Measurements from ENCODE around the gene MARCHF3. TPM values are rescaled to one million over a fixed set of nuclear protein-coding genes. Genes with fewer than 3 reads are reported as not detected.
"Not testable (repeated sequence)": the region's sequence is repeated elsewhere in the genome, so short reads cannot be mapped to it uniquely, and the experiment has no call there.

Gene MARCHF3
- total RNA-seq, 2 experiments from 2014 or later, result 5.7 to 8.1 TPM

- no peak for DNase-seq
- H3K27ac Mint-ChIP-seq, result no peak overlapping the region
Observed at GRCh38 chr5:126947146-126948010, 83.0 kb downstream of the MARCHF3 start.

GRCh38 chr5:126942908-126943307 is 87.5 kb downstream of the MARCHF3 start:
- not testable (repeated sequence) for H3K36me3 Mint-ChIP-seq, H3K4me1 Mint-ChIP-seq, H3K4me3 Mint-ChIP-seq

More at GRCh38 chr5:126947146-126948010, 83.0 kb downstream of the MARCHF3 start:
- peaks cover 7% of the 10 kb centered on the region for H3K4me1 Mint-ChIP-seq
- no peaks in the 10 kb centered on the region for H3K9me3 Mint-ChIP-seq
- no peak overlapping the region for H3K4me3 Mint-ChIP-seq
- no peaks in the 10 kb centered on the region for H3K36me3 Mint-ChIP-seq
- H3K27me3 Mint-ChIP-seq, result no peaks in the 10 kb centered on the region

GRCh38 chr5:126941403-126941802 is 89.0 kb downstream of the MARCHF3 start:
- Mint-ChIP-seq H3K27ac (no peak overlapping the region), H3K4me3 (no peak overlapping the region), H3K27me3 (no peaks in the 10 kb centered on the region), H3K4me1 (peaks cover 4% of the 10 kb centered on the region), H3K9me3 (no peaks in the 10 kb centered on the region), H3K36me3 (no peaks in the 10 kb centered on the region)
- no peak for DNase-seq

More at GRCh38 chr5:126942908-126943307, 87.5 kb downstream of the MARCHF3 start:
- not testable (repeated sequence) for H3K27me3 Mint-ChIP-seq, H3K27ac Mint-ChIP-seq, DNase-seq, H3K9me3 Mint-ChIP-seq

- no peak overlapping the region for H3K4me3 Mint-ChIP-seq
- H3K4me1 Mint-ChIP-seq, result peaks cover 4% of the 10 kb centered on the region
- H3K27me3 Mint-ChIP-seq, result no peaks in the 10 kb centered on the region
- no peaks in the 10 kb centered on the region for H3K36me3 Mint-ChIP-seq
- H3K27ac Mint-ChIP-seq, result no peak overlapping the region
- H3K9me3 Mint-ChIP-seq, result no peaks in the 10 kb centered on the region
- no peak for DNase-seq
Observed at GRCh38 chr5:126939887-126940286, 90.5 kb downstream of the MARCHF3 start.

GRCh38 chr5:126938466-126938865 is 91.9 kb downstream of the MARCHF3 start:
- no peak overlapping the region for H3K4me3 Mint-ChIP-seq
- no peaks in the 10 kb centered on the region for H3K36me3 Mint-ChIP-seq
- H3K27ac Mint-ChIP-seq, result no peak overlapping the region

GRCh38 chr5:126937771-126938170 is 92.6 kb downstream of the MARCHF3 start:
- Mint-ChIP-seq H3K36me3 (no peaks in the 10 kb centered on the region), H3K4me1 (peaks cover 4% of the 10 kb centered on the region), H3K27me3 (no peaks in the 10 kb centered on the region), H3K27ac (no peak overlapping the region), H3K4me3 (no peak overlapping the region), H3K9me3 (no peaks in the 10 kb centered on the region)
- no peak for DNase-seq

More at GRCh38 chr5:126938466-126938865, 91.9 kb downstream of the MARCHF3 start:
- no peak for DNase-seq
- H3K4me1 Mint-ChIP-seq, result peaks cover 4% of the 10 kb centered on the region
- no peaks in the 10 kb centered on the region for H3K9me3 Mint-ChIP-seq
- H3K27me3 Mint-ChIP-seq, result no peaks in the 10 kb centered on the region

- Mint-ChIP-seq H3K36me3 (no peaks in the 10 kb centered on the region), H3K9me3 (no peaks in the 10 kb centered on the region), H3K27me3 (no peaks in the 10 kb centered on the region), H3K27ac (no peak overlapping the region), H3K4me1 (peaks cover 6% of the 10 kb centered on the region), H3K4me3 (no peak overlapping the region)
- DNase-seq, result no peak
Observed at GRCh38 chr5:126936775-126937418, 93.5 kb downstream of the MARCHF3 start.

- no peak for DNase-seq
- H3K9me3 Mint-ChIP-seq, result no peaks in the 10 kb centered on the region
- no peaks in the 10 kb centered on the region for H3K36me3 Mint-ChIP-seq
- no peak overlapping the region for H3K4me3 Mint-ChIP-seq
- no peak overlapping the region for H3K27ac Mint-ChIP-seq
- no peaks in the 10 kb centered on the region for H3K27me3 Mint-ChIP-seq
- H3K4me1 Mint-ChIP-seq, result peaks cover 3% of the 10 kb centered on the region
Observed at GRCh38 chr5:126931963-126932660, 98.2 kb downstream of the MARCHF3 start.

GRCh38 chr5:126928041-126928440 is 102.3 kb downstream of the MARCHF3 start:
- Mint-ChIP-seq H3K4me3 (no peak overlapping the region), H3K4me1 (peaks cover 3% of the 10 kb centered on the region), H3K27me3 (no peaks in the 10 kb centered on the region)

GRCh38 chr5:126927429-126927828 is 102.9 kb downstream of the MARCHF3 start:
- no peaks in the 10 kb centered on the region for H3K9me3 Mint-ChIP-seq
- no peaks in the 10 kb centered on the region for H3K27me3 Mint-ChIP-seq
- H3K27ac Mint-ChIP-seq, result no peak overlapping the region
- H3K36me3 Mint-ChIP-seq, result no peaks in the 10 kb centered on the region
- no peak overlapping the region for H3K4me3 Mint-ChIP-seq
- peaks cover 2% of the 10 kb centered on the region for H3K4me1 Mint-ChIP-seq
- no peak for DNase-seq

More at GRCh38 chr5:126928041-126928440, 102.3 kb downstream of the MARCHF3 start:
- no peaks in the 10 kb centered on the region for H3K9me3 Mint-ChIP-seq
- H3K36me3 Mint-ChIP-seq, result no peaks in the 10 kb centered on the region
- H3K27ac Mint-ChIP-seq, result no peak overlapping the region
- no peak for DNase-seq

GRCh38 chr5:126926187-126926586 is 104.2 kb downstream of the MARCHF3 start:
- Mint-ChIP-seq H3K27ac (no peak overlapping the region), H3K36me3 (no peaks in the 10 kb centered on the region), H3K4me3 (no peak overlapping the region), H3K9me3 (no peaks in the 10 kb centered on the region), H3K4me1 (no peaks in the 10 kb centered on the region), H3K27me3 (no peaks in the 10 kb centered on the region)
- DNase-seq, result no peak

GRCh38 chr5:126925482-126925881 is 104.9 kb downstream of the MARCHF3 start:
- H3K36me3 Mint-ChIP-seq, result no peaks in the 10 kb centered on the region
- DNase-seq, result no peak
- H3K27ac Mint-ChIP-seq, result no peak overlapping the region
- H3K4me3 Mint-ChIP-seq, result no peak overlapping the region
- no peaks in the 10 kb centered on the region for H3K4me1 Mint-ChIP-seq
- no peaks in the 10 kb centered on the region for H3K27me3 Mint-ChIP-seq
- H3K9me3 Mint-ChIP-seq, result no peaks in the 10 kb centered on the region

- DNase-seq, result no peak
- H3K27me3 Mint-ChIP-seq, result no peaks in the 10 kb centered on the region
Observed at GRCh38 chr5:126924331-126925033, 105.9 kb downstream of the MARCHF3 start.

GRCh38 chr5:126921241-126922091 is 108.9 kb downstream of the MARCHF3 start:
- no peak overlapping the region for H3K4me3 Mint-ChIP-seq
- H3K9me3 Mint-ChIP-seq, result no peaks in the 10 kb centered on the region
- no peaks in the 10 kb centered on the region for H3K36me3 Mint-ChIP-seq
- no peaks in the 10 kb centered on the region for H3K27me3 Mint-ChIP-seq
- H3K4me1 Mint-ChIP-seq, result peaks cover 3% of the 10 kb centered on the region
- H3K27ac Mint-ChIP-seq, result no peak overlapping the region
- DNase-seq, result no peak

More at GRCh38 chr5:126924331-126925033, 105.9 kb downstream of the MARCHF3 start:
- no peak overlapping the region for H3K4me3 Mint-ChIP-seq
- H3K36me3 Mint-ChIP-seq, result no peaks in the 10 kb centered on the region
- no peaks in the 10 kb centered on the region for H3K9me3 Mint-ChIP-seq
- no peaks in the 10 kb centered on the region for H3K4me1 Mint-ChIP-seq
- H3K27ac Mint-ChIP-seq, result no peak overlapping the region

Data from activated naive CD8-positive, alpha-beta T cell treated with anti-CD3 and anti-CD28 coated beads for 36 hours (primary cell).